Mucosa of descending colon (tissue), 3 donors: ENCODE measurements around the gene FAM241B. TPM values are rescaled to one million over a fixed set of nuclear protein-coding genes. Genes with fewer than 3 reads are reported as not detected.

Source experiments
- ATAC-seq: fragments of 200-7000 bp; cut with Tn5 transposase; one replicate; pipeline ENCODE4 v1.9.1; 2020; ENCODE audit warnings: mild to moderate bottlenecking, moderate library complexity
- DNase-seq, 3 donors: peaks; one replicate each; pipeline ENCODE4 v3.0.0-alpha.2; 2020
- H3K36me3 ChIP-seq: fragments of 200-600 bp; one replicate; pipeline ENCODE4 v1.8.0; 2021; ENCODE audit warnings: low read depth, mild to moderate bottlenecking
- H3K4me1 ChIP-seq: fragments of 200-600 bp; one replicate; pipeline ENCODE4 v1.8.0; 2021; ENCODE audit warnings: low read depth, mild to moderate bottlenecking
- H3K4me3 ChIP-seq: fragments of 200-600 bp; one replicate; pipeline ENCODE4 v1.8.0; 2021; ENCODE audit warnings: mild to moderate bottlenecking
- H3K9me3 ChIP-seq: fragments of 200-600 bp; one replicate; pipeline ENCODE4 v1.8.0; 2021; ENCODE audit warnings: mild to moderate bottlenecking
- CTCF ChIP-seq: fragments of 200-600 bp; IDR thresholded peaks from one replicate; pipeline ENCODE4 v1.8.0; 2022; ENCODE audit warnings: antibody characterized with exemption, mild to moderate bottlenecking
- intact Hi-C, 2 donors: fragments of 100-400 bp; cut with DNase I in 1 of 2; cut with micrococcal nuclease in 1 of 2; formaldehyde crosslinking; loops; one replicate each; pipeline versions ENCODE4 v1.11.0 to v1.11.1; 2022; cut with DNase I, micrococcal nuclease
- total RNA-seq, 3 donors: library from RNA; stranded (reverse); fragmentation: NEBNext Ultra II Directional in 2 of 3; extraction: Animal tissue kit (Norgen Biotek cat#: 25700) in 2 of 3; gene quantifications; one replicate each; pipeline versions ENCODE4 v1.2.1 to v1.2.4, GENCODE V29; 2021 to 2023
- donor health status: DM: no; HTN: no; CAD: no; lungs with moderate emphysema.
- donor health status: DM: no; HTN: no; CAD: no.
- donor health status: DM: no; HTN: yes; CAD: no.

The FAM241B gene
- total RNA-seq, 3 donors from 2014 or later: 2.2 to 3.7 (median 3.5) TPM

GRCh38 chr10:69640196-69640980, 10.3 kb downstream of the FAM241B start:
- H3K9me3 ChIP-seq: no peaks in the 10 kb centered on the region
- H3K4me1 ChIP-seq: no peaks in the 10 kb centered on the region
- no peaks in the 10 kb centered on the region for H3K36me3 ChIP-seq
- intact Hi-C loops: loop anchor here (5.0 kb wide), 3 partner anchors 77 to 277 kb away; no protein-coding TSS in a partner anchor
- DNase-seq (no peak), ATAC-seq (no peak)
- TF ChIP-seq CTCF: no peak
- no peak overlapping the region for H3K4me3 ChIP-seq

GRCh38 chr10:69641261-69641980, 11.4 kb downstream of the FAM241B start:
- ATAC-seq: no peak
- no peaks in the 10 kb centered on the region for H3K9me3 ChIP-seq
- DNase-seq: peak in 1 of 3 donors; percentile 13
- no peaks in the 10 kb centered on the region for H3K36me3 ChIP-seq
- no peak overlapping the region for H3K4me3 ChIP-seq
- TF ChIP-seq CTCF: no peak
- intact Hi-C loops: loop anchor here (5.0 kb wide), 3 partner anchors 76 to 276 kb away; no protein-coding TSS in a partner anchor
- H3K4me1 ChIP-seq: no peaks in the 10 kb centered on the region

- no peaks in the 10 kb centered on the region for H3K9me3 ChIP-seq
- no peak for TF ChIP-seq CTCF
- ATAC-seq (no peak), DNase-seq (no peak)
- no peaks in the 10 kb centered on the region for H3K4me1 ChIP-seq
- intact Hi-C loops: loop anchor here (5.0 kb wide), 3 partner anchors 75 to 275 kb away; no protein-coding TSS in a partner anchor
- H3K4me3 ChIP-seq: no peak overlapping the region
- H3K36me3 ChIP-seq: no peaks in the 10 kb centered on the region
These were observed 12.7 kb downstream of the FAM241B start for GRCh38 chr10:69642747-69643146.

- ATAC-seq: no peak
- intact Hi-C loops: loop anchor here (5.0 kb wide), 3 partner anchors 73 to 273 kb away; no protein-coding TSS in a partner anchor
- no peaks in the 10 kb centered on the region for H3K4me1 ChIP-seq
- no peaks in the 10 kb centered on the region for H3K9me3 ChIP-seq
- no peak for TF ChIP-seq CTCF
- no peak for DNase-seq
- no peaks in the 10 kb centered on the region for H3K36me3 ChIP-seq
- H3K4me3 ChIP-seq: no peak overlapping the region
These were observed 14.0 kb downstream of the FAM241B start for GRCh38 chr10:69643779-69644657.

GRCh38 chr10:69644658-69645295, 14.7 kb downstream of the FAM241B start:
- intact Hi-C loops: loop anchor here (5.0 kb wide), 3 partner anchors 73 to 273 kb away; no protein-coding TSS in a partner anchor
- peak; percentile 62 for TF ChIP-seq CTCF
- Histone ChIP-seq H3K36me3 (no peaks in the 10 kb centered on the region), H3K4me1 (no peaks in the 10 kb centered on the region), H3K4me3 (no peak overlapping the region), H3K9me3 (no peaks in the 10 kb centered on the region)
- ATAC-seq (peak; percentile 77), DNase-seq (peak in 2 of 3 donors; percentile 80 to 81)
